ENCODE data around the gene DNAJC12. TPM values are rescaled to one million over a fixed set of nuclear protein-coding genes. Genes with fewer than 3 reads are reported as not detected.
"Not testable (repeated sequence)": the region's sequence is repeated elsewhere in the genome, so short reads cannot be mapped to it uniquely, and the experiment has no call there.

DNAJC12 gene
- total and polyA plus RNA-seq, 7 experiments from 2014 or later: 0.61 to 7.2 TPM; not detected in 5

DNA sequence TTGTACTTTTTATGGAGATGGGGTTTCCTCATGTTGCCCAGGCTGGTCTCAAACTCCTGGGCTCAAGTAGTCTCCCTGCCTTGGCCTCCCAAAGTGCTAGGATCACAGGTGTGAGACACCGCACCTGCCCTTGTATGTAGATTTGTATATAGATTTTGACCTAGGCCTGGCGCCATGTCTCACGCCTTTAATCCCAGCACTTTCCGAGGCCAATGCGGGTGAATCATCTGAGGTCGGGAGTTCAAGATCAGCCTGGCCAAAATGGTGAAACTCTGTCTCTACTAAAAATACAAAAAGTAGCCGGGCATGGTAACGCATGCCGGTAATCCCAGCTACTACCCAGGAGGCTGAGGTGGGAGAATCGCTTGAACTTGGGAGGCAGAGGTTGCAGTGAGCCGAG, 39.4 kb upstream of the DNAJC12 start:
- H3K4me1 Mint-ChIP-seq; intact Hi-C loops (cut with micrococcal nuclease); CTCF ChIA-PET: not testable (repeated sequence)

DNA sequence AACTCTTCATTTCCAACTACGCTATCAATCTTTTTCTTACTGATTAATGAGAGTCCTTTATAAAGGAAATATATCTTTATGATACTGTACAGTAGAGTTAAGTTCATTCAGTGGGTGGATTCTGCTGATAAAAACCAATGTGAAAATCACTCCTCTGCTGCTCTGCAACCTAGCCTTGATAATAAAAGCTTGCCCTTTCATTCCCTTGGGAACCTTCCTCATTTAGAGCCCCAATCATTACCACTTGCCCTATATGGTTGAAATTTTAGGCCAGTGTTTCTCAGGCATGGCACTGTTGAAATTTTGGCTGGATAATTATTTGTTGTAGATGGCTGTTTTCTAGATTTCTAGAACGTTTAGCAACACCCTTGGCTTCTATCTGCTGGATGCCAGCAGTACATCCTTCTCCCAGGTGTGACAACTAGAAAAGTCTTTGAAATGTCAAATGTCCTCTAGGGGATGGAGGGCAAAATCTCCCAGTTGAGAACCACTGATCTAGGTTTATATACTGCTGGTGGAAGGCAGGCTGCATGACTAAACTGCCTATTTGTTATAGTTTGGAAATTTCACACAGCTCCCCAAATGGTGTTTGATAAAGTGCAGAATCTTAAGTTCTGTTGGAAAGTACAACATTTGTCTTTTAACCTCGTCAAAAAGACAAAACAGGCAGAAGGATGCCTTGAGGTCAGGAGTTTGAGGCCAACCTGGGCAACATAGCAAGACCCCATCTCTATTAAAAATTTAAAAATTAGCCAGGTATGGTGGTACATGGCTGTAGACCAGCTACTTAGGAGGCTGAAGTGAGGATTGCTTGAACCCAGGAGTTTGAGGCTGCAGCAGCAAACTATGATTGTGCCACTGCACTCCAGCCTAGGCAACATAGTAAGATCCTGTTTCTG, 37.6 kb upstream of the DNAJC12 start:
- H3K9me3 Mint-ChIP-seq: no peaks in the 10 kb centered on the region
- H3K4me3 Mint-ChIP-seq: no peak overlapping the region
- no peak overlapping the region for H3K27ac ChIP-seq (ENCODE audit: low read depth, low read length)
- ChIA-PET POLR2A (no interaction called here), CTCF (no interaction called here)
- no peak overlapping the region for H3K4me3 ChIP-seq (ENCODE audit: low read length)
- no peak overlapping the region for H3K27ac Mint-ChIP-seq
- H3K4me1 Mint-ChIP-seq: no peaks in the 10 kb centered on the region
- no peak for ATAC-seq
- no peaks in the 10 kb centered on the region for H3K36me3 Mint-ChIP-seq
- intact Hi-C loops (cut with micrococcal nuclease): no loop called here
- peaks cover 0 to 2% (median 0%) of the 10 kb centered on the region in 5 donors for H3K27me3 Mint-ChIP-seq
- no peak for DNase-seq
- H3K36me3 ChIP-seq (ENCODE audit: control insufficient read depth in 2 of 3, insufficient read depth in 3 of 3, low read length in 3 of 3): no peaks in the 10 kb centered on the region
- no peaks in the 10 kb centered on the region for H3K27me3 ChIP-seq (ENCODE audit: control insufficient read depth in 2 of 2, insufficient read depth in 2 of 2, low read length in 2 of 2)
- no peaks in the 10 kb centered on the region for H3K4me1 ChIP-seq (ENCODE audit: control insufficient read depth in 2 of 2, insufficient read depth in 2 of 2, low read length in 2 of 2)
- no peaks in the 10 kb centered on the region for H3K9me3 ChIP-seq (ENCODE audit: control insufficient read depth in 2 of 3, low read length in 3 of 3)

More for the DNA sequence above, 39.4 kb upstream of the DNAJC12 start:
- DNase-seq; H3K27me3 ChIP-seq (ENCODE audit: control insufficient read depth in 2 of 2, insufficient read depth in 2 of 2, low read length in 2 of 2); ATAC-seq; H3K27ac ChIP-seq (ENCODE audit: low read depth, low read length); H3K4me1 ChIP-seq (ENCODE audit: control insufficient read depth in 2 of 2, insufficient read depth in 2 of 2, low read length in 2 of 2); H3K9me3 Mint-ChIP-seq; H3K27me3 Mint-ChIP-seq; H3K4me3 ChIP-seq (ENCODE audit: low read length); H3K36me3 Mint-ChIP-seq; H3K27ac Mint-ChIP-seq; H3K4me3 Mint-ChIP-seq; H3K36me3 ChIP-seq (ENCODE audit: control insufficient read depth in 2 of 3, insufficient read depth in 3 of 3, low read length in 3 of 3); H3K9me3 ChIP-seq (ENCODE audit: control insufficient read depth in 2 of 3, low read length in 3 of 3): not testable (repeated sequence)
- POLR2A ChIA-PET: interaction anchor here (0.7 kb wide), 1 partner anchor 114 kb away, joined by 3 read pairs; no protein-coding TSS in a partner anchor

- ChIA-PET CTCF (interaction anchor here (1.3 kb wide), 1 partner anchor 286 kb away, joined by 3 read pairs; no protein-coding TSS in a partner anchor), POLR2A (interaction anchor here (0.7 kb wide), 1 partner anchor 204 kb away, joined by 3 read pairs; no protein-coding TSS in a partner anchor)
- no peaks in the 10 kb centered on the region for H3K36me3 Mint-ChIP-seq
- H3K27me3 Mint-ChIP-seq: no peaks in the 10 kb centered on the region
- Histone ChIP-seq H3K9me3 (ENCODE audit: control insufficient read depth in 2 of 3, low read length in 3 of 3) (no peaks in the 10 kb centered on the region), H3K27me3 (ENCODE audit: control insufficient read depth in 2 of 2, insufficient read depth in 2 of 2, low read length in 2 of 2) (no peaks in the 10 kb centered on the region), H3K4me3 (ENCODE audit: low read length) (no peak overlapping the region), H3K36me3 (ENCODE audit: control insufficient read depth in 2 of 3, insufficient read depth in 3 of 3, low read length in 3 of 3) (no peaks in the 10 kb centered on the region), H3K4me1 (ENCODE audit: control insufficient read depth in 2 of 2, insufficient read depth in 2 of 2, low read length in 2 of 2) (no peaks in the 10 kb centered on the region), H3K27ac (ENCODE audit: low read depth, low read length) (no peak overlapping the region)
- no peak overlapping the region for H3K27ac Mint-ChIP-seq
- H3K4me1 Mint-ChIP-seq: no peaks in the 10 kb centered on the region
- ATAC-seq (no peak), DNase-seq (no peak)
- intact Hi-C loops (cut with micrococcal nuclease): no loop called here
- no peak overlapping the region for H3K4me3 Mint-ChIP-seq
- H3K9me3 Mint-ChIP-seq: no peaks in the 10 kb centered on the region
Measured at GRCh38 chr10:67869996-67870395, 32.0 kb upstream of the DNAJC12 start.

- Histone ChIP-seq H3K27ac (ENCODE audit: low read depth, low read length) (no peak overlapping the region), H3K4me1 (ENCODE audit: control insufficient read depth in 2 of 2, insufficient read depth in 2 of 2, low read length in 2 of 2) (no peaks in the 10 kb centered on the region), H3K4me3 (ENCODE audit: low read length) (no peak overlapping the region), H3K9me3 (ENCODE audit: control insufficient read depth in 2 of 3, low read length in 3 of 3) (no peaks in the 10 kb centered on the region), H3K36me3 (ENCODE audit: control insufficient read depth in 2 of 3, insufficient read depth in 3 of 3, low read length in 3 of 3) (no peaks in the 10 kb centered on the region), H3K27me3 (ENCODE audit: control insufficient read depth in 2 of 2, insufficient read depth in 2 of 2, low read length in 2 of 2) (no peaks in the 10 kb centered on the region)
- no peaks in the 10 kb centered on the region for H3K36me3 Mint-ChIP-seq
- ATAC-seq: no peak
- H3K27me3 Mint-ChIP-seq: no peaks in the 10 kb centered on the region
- POLR2A ChIA-PET: interaction anchor here (0.6 kb wide), 1 partner anchor 39 kb away, joined by 3 read pairs; no protein-coding TSS in a partner anchor
- CTCF ChIA-PET: interaction anchor here (0.6 kb wide), 1 partner anchor 19 kb away, joined by 3 read pairs; no protein-coding TSS in a partner anchor
- DNase-seq: no peak
- peaks cover 0 to 2% (median 0%) of the 10 kb centered on the region in 7 donors for H3K4me1 Mint-ChIP-seq
- no peaks in the 10 kb centered on the region for H3K9me3 Mint-ChIP-seq
- H3K27ac Mint-ChIP-seq: no peak overlapping the region
- intact Hi-C loops (cut with micrococcal nuclease): no loop called here
- H3K4me3 Mint-ChIP-seq: no peak overlapping the region
Measured at GRCh38 chr10:67868132-67868531, 30.1 kb upstream of the DNAJC12 start.

DNA sequence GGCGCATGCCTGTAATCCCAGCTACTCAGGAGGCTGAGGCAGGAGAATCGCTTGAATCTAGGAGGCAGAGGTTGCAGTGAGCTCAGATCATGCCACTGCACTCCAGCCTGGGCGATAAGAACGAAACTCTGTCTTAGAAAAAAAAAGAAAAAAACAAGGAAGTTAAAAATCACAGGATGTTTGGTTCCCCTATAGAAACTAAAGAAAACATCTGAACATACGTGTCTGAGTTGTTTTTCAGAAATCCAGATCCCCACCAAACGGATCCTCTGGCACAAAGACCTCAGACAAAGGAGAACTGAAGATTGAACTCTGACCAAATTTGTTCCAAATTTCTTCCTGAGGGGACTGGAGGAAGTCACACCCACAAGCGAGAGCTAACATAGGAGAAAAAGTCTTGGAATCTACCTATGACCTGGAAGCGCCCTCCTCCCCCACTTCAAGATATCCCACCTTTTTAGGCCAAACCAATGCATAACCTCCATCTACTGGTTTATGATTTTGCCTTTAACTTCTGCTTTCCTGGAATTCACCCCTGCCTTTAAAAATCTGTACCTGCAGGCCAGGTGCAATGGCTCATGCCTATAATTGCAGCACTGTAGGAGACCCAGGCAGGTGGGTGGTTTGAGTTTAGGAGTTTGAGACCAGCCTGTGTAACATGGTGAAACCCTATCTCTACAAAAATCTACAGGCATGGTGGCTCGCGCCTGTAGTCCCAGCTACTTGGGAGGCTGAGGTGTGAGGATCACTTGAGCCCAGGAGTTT, 26.8 kb upstream of the DNAJC12 start:
- intact Hi-C loops (cut with micrococcal nuclease): no loop called here
- Histone ChIP-seq H3K27ac (ENCODE audit: low read depth, low read length) (no peak overlapping the region), H3K9me3 (ENCODE audit: control insufficient read depth in 2 of 3, low read length in 3 of 3) (no peaks in the 10 kb centered on the region), H3K36me3 (ENCODE audit: control insufficient read depth in 2 of 3, insufficient read depth in 3 of 3, low read length in 3 of 3) (no peaks in the 10 kb centered on the region), H3K27me3 (ENCODE audit: control insufficient read depth in 2 of 2, insufficient read depth in 2 of 2, low read length in 2 of 2) (no peaks in the 10 kb centered on the region), H3K4me3 (ENCODE audit: low read length) (no peak overlapping the region), H3K4me1 (ENCODE audit: control insufficient read depth in 2 of 2, insufficient read depth in 2 of 2, low read length in 2 of 2) (no peaks in the 10 kb centered on the region)
- Mint-ChIP-seq H3K4me1 (peaks cover 0 to 5% (median 0%) of the 10 kb centered on the region in 7 donors), H3K4me3 (no peak overlapping the region), H3K27me3 (no peaks in the 10 kb centered on the region), H3K9me3 (no peaks in the 10 kb centered on the region), H3K36me3 (no peaks in the 10 kb centered on the region), H3K27ac (no peak overlapping the region)
- DNase-seq (no peak), ATAC-seq (no peak)
- CTCF ChIA-PET: no interaction called here
- POLR2A ChIA-PET: interaction anchor here (0.7 kb wide), 1 partner anchor 38 kb away, joined by 3 read pairs; no protein-coding TSS in a partner anchor

GRCh38 chr10:67863094-67863493, 25.1 kb upstream of the DNAJC12 start:
- no peak overlapping the region for H3K4me3 ChIP-seq (ENCODE audit: low read length)
- no peak for DNase-seq
- no peaks in the 10 kb centered on the region for H3K36me3 Mint-ChIP-seq
- intact Hi-C loops (cut with micrococcal nuclease): no loop called here
- H3K36me3 ChIP-seq (ENCODE audit: control insufficient read depth in 2 of 3, insufficient read depth in 3 of 3, low read length in 3 of 3): no peaks in the 10 kb centered on the region
- no peak for ATAC-seq
- POLR2A ChIA-PET: no interaction called here
- no peak overlapping the region for H3K4me3 Mint-ChIP-seq
- H3K9me3 Mint-ChIP-seq: no peaks in the 10 kb centered on the region
- no peak overlapping the region for H3K27ac Mint-ChIP-seq
- CTCF ChIA-PET: interaction anchor here (0.7 kb wide), 1 partner anchor 980 kb away, joined by 3 read pairs; no protein-coding TSS in a partner anchor
- H3K9me3 ChIP-seq (ENCODE audit: control insufficient read depth in 2 of 3, low read length in 3 of 3): no peaks in the 10 kb centered on the region
- no peaks in the 10 kb centered on the region for H3K4me1 ChIP-seq (ENCODE audit: control insufficient read depth in 2 of 2, insufficient read depth in 2 of 2, low read length in 2 of 2)
- no peaks in the 10 kb centered on the region for H3K27me3 ChIP-seq (ENCODE audit: control insufficient read depth in 2 of 2, insufficient read depth in 2 of 2, low read length in 2 of 2)
- H3K27me3 Mint-ChIP-seq: peaks cover 0 to 5% (median 0%) of the 10 kb centered on the region in 5 donors
- H3K4me1 Mint-ChIP-seq: peaks cover 0 to 5% (median 0%) of the 10 kb centered on the region in 7 donors
- H3K27ac ChIP-seq (ENCODE audit: low read depth, low read length): no peak overlapping the region
